Mesodermal cell (in vitro differentiated cells): ENCODE results near the gene TNS1.

ENCODE experiments used
- H3K27ac ChIP-seq: 2 replicates; pipeline ENCODE4 v1.7.0; 2013; ENCODE audit warnings: mild to moderate bottlenecking, low read depth, low read length, moderate library complexity; ENCODE audit not compliant: severe bottlenecking
- H3K36me3 ChIP-seq: 2 replicates; pipeline ENCODE4 v1.7.1; 2013; ENCODE audit warnings: mild to moderate bottlenecking, low read length, moderate library complexity; ENCODE audit not compliant: control insufficient read depth, insufficient read depth
- H3K4me1 ChIP-seq: one replicate; pipeline ENCODE4 v1.7.1; 2013; ENCODE audit warnings: mild to moderate bottlenecking, low read length; ENCODE audit not compliant: insufficient read depth, control insufficient read depth, poor library complexity, severe bottlenecking
- H3K4me3 ChIP-seq: 2 replicates; pipeline ENCODE4 v1.7.0; 2013; ENCODE audit warnings: low read length, control low read depth, mild to moderate bottlenecking; ENCODE audit not compliant: insufficient read depth, poor library complexity, severe bottlenecking; ENCODE audit errors: extremely low read depth
- H3K9me3 ChIP-seq: 2 replicates; pipeline ENCODE4 v1.7.1; 2013; ENCODE audit warnings: mild to moderate bottlenecking, low read length, moderate library complexity; ENCODE audit not compliant: control insufficient read depth
- WGBS, 2 experiments: methylation state at CpG; one replicate each; pipeline ENCODE4 v1.1.5; 2013; ENCODE audit warnings: missing lambda C conversion rate in 2 of 2; ENCODE audit not compliant: insufficient coverage in 2 of 2; 5-methylcytosine and 5-hydroxymethylcytosine counted together

The TNS1 gene

GRCh38 chr2:217892560-217892959 lies 110.2 kb downstream of the TNS1 start:
- H3K4me1 ChIP-seq: no peaks in the 10 kb centered on the region
- no peak overlapping the region for H3K4me3 ChIP-seq
- no peak overlapping the region for H3K27ac ChIP-seq
- 98 to 100% methylated on average over 2 to 3 of the region's 8 CpGs for WGBS, 2 experiments
- peaks cover 63% of the 10 kb centered on the region for H3K36me3 ChIP-seq
- no peaks in the 10 kb centered on the region for H3K9me3 ChIP-seq

- Histone ChIP-seq H3K36me3 (peaks cover 59% of the 10 kb centered on the region), H3K4me3 (no peak overlapping the region), H3K4me1 (no peaks in the 10 kb centered on the region), H3K9me3 (no peaks in the 10 kb centered on the region), H3K27ac (no peak overlapping the region)
- 84 to 91% methylated on average over 4 of the region's 4 CpGs for WGBS, 2 experiments
Measured at GRCh38 chr2:217890445-217890844, 112.3 kb downstream of the TNS1 start.

GRCh38 chr2:217889656-217890055 lies 113.1 kb downstream of the TNS1 start:
- Histone ChIP-seq H3K36me3 (peaks cover 59% of the 10 kb centered on the region), H3K4me1 (no peaks in the 10 kb centered on the region), H3K27ac (no peak overlapping the region), H3K9me3 (no peaks in the 10 kb centered on the region), H3K4me3 (no peak overlapping the region)
- 96 to 100% methylated on average over 4 of the region's 5 CpGs for WGBS, 2 experiments

- no peaks in the 10 kb centered on the region for H3K9me3 ChIP-seq
- WGBS, 2 experiments: 88 to 94% methylated on average over 10 to 15 of the region's 16 CpGs
- H3K4me1 ChIP-seq: no peaks in the 10 kb centered on the region
- no peak overlapping the region for H3K27ac ChIP-seq
- no peak overlapping the region for H3K4me3 ChIP-seq
- peaks cover 54% of the 10 kb centered on the region for H3K36me3 ChIP-seq
Measured at GRCh38 chr2:217887841-217888701, 114.7 kb downstream of the TNS1 start.

- H3K27ac ChIP-seq: no peak overlapping the region
- H3K4me3 ChIP-seq: no peak overlapping the region
- H3K4me1 ChIP-seq: no peaks in the 10 kb centered on the region
- H3K36me3 ChIP-seq: peaks cover 58% of the 10 kb centered on the region
- 5 to 17% methylated on average over 4 to 5 of the region's 6 CpGs for WGBS, 2 experiments
- H3K9me3 ChIP-seq: no peaks in the 10 kb centered on the region
Measured at GRCh38 chr2:217886720-217887309, 116.0 kb downstream of the TNS1 start.

- Histone ChIP-seq H3K36me3 (peaks cover 60% of the 10 kb centered on the region), H3K27ac (no peak overlapping the region), H3K9me3 (no peaks in the 10 kb centered on the region), H3K4me3 (no peak overlapping the region), H3K4me1 (no peaks in the 10 kb centered on the region)
- 86 to 94% methylated on average over 2 of the region's 3 CpGs for WGBS, 2 experiments
Measured at GRCh38 chr2:217886091-217886490, 116.7 kb downstream of the TNS1 start.

GRCh38 chr2:217884985-217885384 lies 117.8 kb downstream of the TNS1 start:
- Histone ChIP-seq H3K4me1 (no peaks in the 10 kb centered on the region), H3K4me3 (no peak overlapping the region), H3K36me3 (peaks cover 60% of the 10 kb centered on the region), H3K9me3 (no peaks in the 10 kb centered on the region), H3K27ac (no peak overlapping the region)
- 95 to 97% methylated on average over 7 to 8 of the region's 8 CpGs for WGBS, 2 experiments

- 85% methylated on average over 12 to 14 of the region's 14 CpGs for WGBS, 2 experiments
- Histone ChIP-seq H3K27ac (no peak overlapping the region), H3K4me3 (no peak overlapping the region), H3K9me3 (no peaks in the 10 kb centered on the region), H3K36me3 (peaks cover 49% of the 10 kb centered on the region), H3K4me1 (no peaks in the 10 kb centered on the region)
Measured at GRCh38 chr2:217880891-217881290, 121.9 kb downstream of the TNS1 start.

- Histone ChIP-seq H3K4me1 (no peaks in the 10 kb centered on the region), H3K4me3 (no peak overlapping the region), H3K9me3 (no peaks in the 10 kb centered on the region), H3K27ac (no peak overlapping the region), H3K36me3 (peaks cover 44% of the 10 kb centered on the region)
- WGBS, 2 experiments: 86 to 95% methylated on average over 2 to 5 of the region's 5 CpGs
Measured at GRCh38 chr2:217880287-217880889, 122.4 kb downstream of the TNS1 start.

GRCh38 chr2:217878915-217879590 lies 123.7 kb downstream of the TNS1 start:
- Histone ChIP-seq H3K36me3 (peaks cover 32% of the 10 kb centered on the region), H3K4me3 (no peak overlapping the region), H3K27ac (no peak overlapping the region), H3K9me3 (no peaks in the 10 kb centered on the region), H3K4me1 (no peaks in the 10 kb centered on the region)
- 72 to 86% methylated on average over 9 to 12 of the region's 15 CpGs for WGBS, 2 experiments
